Measurements from ENCODE around the gene MOB2. TPM values are rescaled to one million over a fixed set of nuclear protein-coding genes. Genes with fewer than 3 reads are reported as not detected.
A peak's percentile ranks its signal among the peaks of the same experiment; 100 is the strongest.

Gene MOB2
- total RNA-seq, 1 experiment from 2014 or later: 22.7 TPM

DNA sequence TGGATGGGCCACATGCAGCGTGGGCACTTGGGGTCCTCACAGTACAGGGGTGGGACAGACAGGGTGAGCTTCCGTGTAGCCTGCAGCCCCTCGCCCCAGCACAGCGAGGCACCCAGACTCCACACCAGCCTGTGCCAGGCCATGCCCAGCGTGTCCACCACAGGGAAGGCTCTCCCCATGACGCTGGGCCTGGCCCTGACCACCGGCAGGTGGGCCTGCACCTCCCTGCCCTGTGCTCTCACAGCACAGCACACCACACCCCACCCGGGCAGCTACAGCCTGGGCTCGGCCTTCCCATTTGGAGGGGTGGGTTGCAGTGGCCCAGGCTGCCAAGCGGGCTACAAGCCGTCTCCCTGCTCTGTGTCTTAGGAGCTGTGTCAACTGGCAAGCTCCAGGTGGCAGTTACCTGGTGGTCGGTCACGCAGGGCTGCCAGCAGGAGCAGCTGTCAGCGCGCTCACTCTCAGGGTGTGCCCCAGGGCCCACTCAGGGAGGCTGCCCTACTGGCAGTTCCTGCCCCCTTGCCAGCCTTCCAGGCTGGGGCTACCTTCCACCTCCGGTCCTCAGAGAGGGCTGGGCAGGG, 4.6 kb downstream of the MOB2 start:
- Histone ChIP-seq H3K23me2 (ENCODE audit: insufficient read length, low read depth, low read length, poor library complexity, severe bottlenecking) (no peaks in the 10 kb centered on the region), H4K5ac (ENCODE audit: insufficient read length, low read depth, low read length) (no peak overlapping the region), H3K4me2 (ENCODE audit: insufficient read depth, insufficient read length, low read length) (no peak overlapping the region), H2AK5ac (ENCODE audit: insufficient read length, low read length) (no peak overlapping the region), H3K56ac (ENCODE audit: insufficient read length, low read depth, low read length) (no peak overlapping the region), H2BK5ac (ENCODE audit: insufficient read length, low read length) (no peak overlapping the region), H4K8ac (replicated peaks; ENCODE audit: insufficient read length, low read depth, low read length) (no peak overlapping the region), H2AFZ (ENCODE audit: low read length) (no peak overlapping the region), H3K79me2 (ENCODE audit: insufficient read depth, low read length) (no peaks in the 10 kb centered on the region), H2BK120ac (ENCODE audit: low read depth, low read length, poor library complexity, severe bottlenecking) (no peak overlapping the region), H3K18ac (ENCODE audit: insufficient read length, low read depth, low read length) (no peak overlapping the region), H2BK12ac (ENCODE audit: insufficient read length, low read depth, low read length) (no peak overlapping the region), H3K23ac (ENCODE audit: insufficient read length, low read depth, low read length) (no peak overlapping the region), H3K9ac (ENCODE audit: extremely low read depth, insufficient read length, low read length) (no peak overlapping the region), H3T11ph (ENCODE audit: low read length) (no peak overlapping the region), H2BK15ac (ENCODE audit: low read depth, low read length) (no peak overlapping the region), H2BK20ac (ENCODE audit: low read depth, low read length, poor library complexity, severe bottlenecking) (no peak overlapping the region), H3K4me1 (ENCODE audit: insufficient read depth, low read length) (no peaks in the 10 kb centered on the region), H4K91ac (ENCODE audit: insufficient read length, low read depth, low read length) (no peak overlapping the region), H3K27me3 (ENCODE audit: insufficient read depth, low read length) (no peaks in the 10 kb centered on the region), H4K20me1 (ENCODE audit: control insufficient read depth, insufficient read depth, insufficient read length) (no peaks in the 10 kb centered on the region), H3K79me1 (ENCODE audit: insufficient read depth, low read depth, low read length, poor library complexity, severe bottlenecking) (peaks cover 3% of the 10 kb centered on the region), H3K14ac (ENCODE audit: insufficient read depth, low read length) (peak overlapping the region; percentile 24; the same call in 1 of the 2 replicates), H3K4ac (ENCODE audit: low read depth, low read length) (no peak overlapping the region), H3K27ac (ENCODE audit: insufficient read length, low read depth, low read length) (no peak overlapping the region), H3K9me3 (ENCODE audit: control insufficient read depth, low read depth, low read length) (no peaks in the 10 kb centered on the region)
- H3K4me3 Mint-ChIP-seq: no peak overlapping the region
- peaks cover 0 to 5% of the 10 kb centered on the region in 2 experiments; a peak in 1 of 4 replicates for H3K4me1 Mint-ChIP-seq
- no peak for DNase-seq
- H3K9me3 Mint-ChIP-seq: no peaks in the 10 kb centered on the region
- WGBS (ENCODE audit: extremely low coverage, insufficient read length, low lambda C conversion rate): no CpG with 5 or more reads among the region's 16 CpGs
- H3K36me3 Mint-ChIP-seq (ENCODE audit: insufficient read depth in 1 of 3, low read depth in 3 of 3): peaks cover 0 to 13% (median 2%) of the 10 kb centered on the region in 3 experiments; a peak in 3 of 7 replicates
- TF ChIP-seq, protein P1, sequence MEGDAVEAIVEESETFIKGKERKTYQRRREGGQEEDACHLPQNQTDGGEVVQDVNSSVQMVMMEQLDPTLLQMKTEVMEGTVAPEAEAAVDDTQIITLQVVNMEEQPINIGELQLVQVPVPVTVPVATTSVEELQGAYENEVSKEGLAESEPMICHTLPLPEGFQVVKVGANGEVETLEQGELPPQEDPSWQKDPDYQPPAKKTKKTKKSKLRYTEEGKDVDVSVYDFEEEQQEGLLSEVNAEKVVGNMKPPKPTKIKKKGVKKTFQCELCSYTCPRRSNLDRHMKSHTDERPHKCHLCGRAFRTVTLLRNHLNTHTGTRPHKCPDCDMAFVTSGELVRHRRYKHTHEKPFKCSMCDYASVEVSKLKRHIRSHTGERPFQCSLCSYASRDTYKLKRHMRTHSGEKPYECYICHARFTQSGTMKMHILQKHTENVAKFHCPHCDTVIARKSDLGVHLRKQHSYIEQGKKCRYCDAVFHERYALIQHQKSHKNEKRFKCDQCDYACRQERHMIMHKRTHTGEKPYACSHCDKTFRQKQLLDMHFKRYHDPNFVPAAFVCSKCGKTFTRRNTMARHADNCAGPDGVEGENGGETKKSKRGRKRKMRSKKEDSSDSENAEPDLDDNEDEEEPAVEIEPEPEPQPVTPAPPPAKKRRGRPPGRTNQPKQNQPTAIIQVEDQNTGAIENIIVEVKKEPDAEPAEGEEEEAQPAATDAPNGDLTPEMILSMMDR (conservative IDR thresholded peaks at IDR 0.05): no peak
- no peak overlapping the region; a peak in 1 of 7 replicates for H3K27ac Mint-ChIP-seq
- no peaks in the 10 kb centered on the region for H3K27me3 Mint-ChIP-seq (ENCODE audit: low read depth)
